ENCODE data around the gene RBM45. TPM values are rescaled to one million over a fixed set of nuclear protein-coding genes. Genes with fewer than 3 reads are reported as not detected.

The RBM45 gene
- total and polyA plus RNA-seq, 10 donors, result 13.0 to 19.3 (median 15.7) TPM

- no peak for DNase-seq
- 42 to 68% (median 60%) methylated on average over 4 of the region's 4 CpGs for WGBS, 5 donors
Observed at GRCh38 chr2:178163395-178163794, 51.2 kb downstream of the RBM45 start.

GRCh38 chr2:178163911-178164310 is 51.7 kb downstream of the RBM45 start:
- Histone ChIP-seq H3K27ac (no peak overlapping the region), H3K27me3 (replicated peaks in 1 of 7) (no peaks in the 10 kb centered on the region), H3K4me1 (no peaks in the 10 kb centered on the region), H3K36me3 (no peaks in the 10 kb centered on the region), H3K4me3 (no peak overlapping the region), H3K9me3 (no peaks in the 10 kb centered on the region)
- TF ChIP-seq POLR2AphosphoS5 (IDR thresholded peaks at IDR 0.05) (no peak), CTCF (IDR thresholded peaks at IDR 0.05 in 8 of 11, conservative IDR thresholded peaks at IDR 0.05 in 3 of 11) (no peak), POLR2A (IDR thresholded peaks at IDR 0.05) (no peak)
- no peak for DNase-seq
- 0 to 87% (median 61%) methylated on average over 1 of the region's 1 CpG for WGBS, 5 donors
- intact Hi-C loops (cut with DNase I; ENCODE audit: low total_unique reads), result no loop called here

More at GRCh38 chr2:178163395-178163794, 51.2 kb downstream of the RBM45 start:
- intact Hi-C loops (cut with DNase I; ENCODE audit: low total_unique reads), result no loop called here
- no peaks in the 10 kb centered on the region for H3K4me1 ChIP-seq
- no peak overlapping the region for H3K27ac ChIP-seq
- no peak overlapping the region for H3K4me3 ChIP-seq
- no peaks in the 10 kb centered on the region for H3K36me3 ChIP-seq
- TF ChIP-seq POLR2A (IDR thresholded peaks at IDR 0.05), result no peak
- no peak for TF ChIP-seq CTCF (IDR thresholded peaks at IDR 0.05 in 8 of 11, conservative IDR thresholded peaks at IDR 0.05 in 3 of 11)
- no peaks in the 10 kb centered on the region for H3K27me3 ChIP-seq (replicated peaks in 1 of 7)
- H3K9me3 ChIP-seq, result no peaks in the 10 kb centered on the region

- intact Hi-C loops (cut with DNase I; ENCODE audit: low total_unique reads), result no loop called here
- no peak for DNase-seq
- Histone ChIP-seq H3K27me3 (replicated peaks in 1 of 7) (peaks cover 0 to 11% (median 0%) of the 10 kb centered on the region in 7 donors), H3K27ac (no peak overlapping the region), H3K4me3 (no peak overlapping the region), H3K36me3 (no peaks in the 10 kb centered on the region), H3K4me1 (no peaks in the 10 kb centered on the region), H3K9me3 (peaks cover 0 to 5% (median 0%) of the 10 kb centered on the region in 8 donors)
- TF ChIP-seq POLR2AphosphoS5 (IDR thresholded peaks at IDR 0.05) (no peak), POLR2A (IDR thresholded peaks at IDR 0.05) (no peak), CTCF (IDR thresholded peaks at IDR 0.05 in 8 of 11, conservative IDR thresholded peaks at IDR 0.05 in 3 of 11) (no peak)
- 89 to 98% (median 91%) methylated on average over 1 of the region's 1 CpG for WGBS, 5 donors
Observed at GRCh38 chr2:178173657-178174056, 61.4 kb downstream of the RBM45 start.

GRCh38 chr2:178177066-178177679 is 64.9 kb downstream of the RBM45 start:
- TF ChIP-seq CTCF (IDR thresholded peaks at IDR 0.05 in 8 of 11, conservative IDR thresholded peaks at IDR 0.05 in 3 of 11) (no peak), POLR2AphosphoS5 (IDR thresholded peaks at IDR 0.05) (no peak), POLR2A (IDR thresholded peaks at IDR 0.05) (no peak)

More at GRCh38 chr2:178177066-178177679, 64.9 kb downstream of the RBM45 start:
- Histone ChIP-seq H3K4me1 (no peaks in the 10 kb centered on the region), H3K27me3 (replicated peaks in 1 of 7) (peaks cover 0 to 11% (median 0%) of the 10 kb centered on the region in 7 donors), H3K4me3 (no peak overlapping the region), H3K27ac (no peak overlapping the region), H3K36me3 (no peaks in the 10 kb centered on the region), H3K9me3 (no peaks in the 10 kb centered on the region)
- WGBS, 5 donors, result 76 to 85% (median 78%) methylated on average over 1 of the region's 1 CpG
- DNase-seq, result no peak
- intact Hi-C loops (cut with DNase I; ENCODE audit: low total_unique reads), result no loop called here

Small RNA genes within 50 kb of the gene (small RNA-seq; reads per million reads assigned to genes)
- gene AC011998.1 (0 reads per million in 4 donors), gene RNU5E-9P (0 to 0.06 (median 0) reads per million in 4 donors)

Other genes starting within 250 kb of the RBM45 start
- gene PDE11A, start 39.7 kb upstream of the RBM45 start, total RNA-seq, result 1 to 10 TPM in 2 of 7 donors, under 1 TPM in 2, not detected in 3; 0.22 to 1.2 (median 0.90) TPM
- under 1 TPM; 0.02 to 0.13 (median 0.03) TPM for gene PDE11A, start 39.7 kb upstream of the RBM45 start, polyA plus RNA-seq
- 1 to 10 TPM; 1.2 to 2.2 (median 1.6) TPM for gene OSBPL6, start 82.1 kb downstream of the RBM45 start, total RNA-seq
- gene OSBPL6, start 82.1 kb downstream of the RBM45 start, polyA plus RNA-seq, result under 1 TPM; 0.13 to 0.30 (median 0.13) TPM